ENCODE data around the gene GYPC.
"Not testable (repeated sequence)": the region's sequence is repeated elsewhere in the genome, so short reads cannot be mapped to it uniquely, and the experiment has no call there.

Gene GYPC

DNA sequence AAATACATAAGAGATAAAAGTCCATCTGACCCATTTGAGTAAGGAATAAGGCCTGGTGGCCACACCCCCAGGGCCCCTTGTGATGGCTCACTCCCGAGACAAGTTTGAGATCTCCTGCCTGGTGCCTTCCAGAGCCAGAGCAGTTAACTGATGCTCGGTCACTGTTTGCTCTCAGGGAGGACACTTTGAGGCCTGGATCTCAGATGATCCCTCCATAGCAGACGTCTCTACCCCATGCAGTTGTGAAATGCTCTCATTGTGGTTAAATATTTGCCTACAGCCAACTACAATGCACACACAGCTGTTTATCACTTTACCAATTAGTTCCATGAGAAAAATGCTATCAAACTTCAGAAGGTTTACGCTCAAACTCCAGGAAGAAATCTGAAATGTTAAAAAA is 12.3 kb downstream of the GYPC start:
- in situ Hi-C loops (cut with MboI; ENCODE audit: low sequenced_read_pairs) = no loop called here

DNA sequence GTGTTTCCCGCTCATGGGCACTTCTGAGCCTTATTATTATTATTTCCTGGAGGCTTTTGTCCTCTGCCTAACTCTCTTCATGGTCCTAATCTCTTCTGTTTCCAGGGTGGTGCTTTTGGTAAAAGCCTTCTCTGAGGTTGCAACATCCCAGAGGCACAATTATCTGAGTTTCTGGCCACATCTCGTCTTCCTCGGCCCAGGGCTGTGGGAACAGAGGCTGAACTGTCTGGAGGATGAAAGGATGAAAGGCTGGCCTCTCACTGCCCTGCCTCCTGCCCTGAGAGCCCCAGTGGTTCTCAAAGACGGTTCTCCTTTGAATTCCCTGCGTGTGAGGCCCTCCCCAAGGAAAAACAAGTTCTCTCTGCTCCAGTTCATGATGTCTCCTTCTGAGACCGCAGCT is 13.8 kb downstream of the GYPC start:
- in situ Hi-C loops (cut with MboI; ENCODE audit: low sequenced_read_pairs) = no loop called here

- in situ Hi-C loops (cut with MboI; ENCODE audit: low sequenced_read_pairs) = no loop called here
These were observed 15.5 kb downstream of the GYPC start for GRCh38 chr2:126671488-126671887.

DNA sequence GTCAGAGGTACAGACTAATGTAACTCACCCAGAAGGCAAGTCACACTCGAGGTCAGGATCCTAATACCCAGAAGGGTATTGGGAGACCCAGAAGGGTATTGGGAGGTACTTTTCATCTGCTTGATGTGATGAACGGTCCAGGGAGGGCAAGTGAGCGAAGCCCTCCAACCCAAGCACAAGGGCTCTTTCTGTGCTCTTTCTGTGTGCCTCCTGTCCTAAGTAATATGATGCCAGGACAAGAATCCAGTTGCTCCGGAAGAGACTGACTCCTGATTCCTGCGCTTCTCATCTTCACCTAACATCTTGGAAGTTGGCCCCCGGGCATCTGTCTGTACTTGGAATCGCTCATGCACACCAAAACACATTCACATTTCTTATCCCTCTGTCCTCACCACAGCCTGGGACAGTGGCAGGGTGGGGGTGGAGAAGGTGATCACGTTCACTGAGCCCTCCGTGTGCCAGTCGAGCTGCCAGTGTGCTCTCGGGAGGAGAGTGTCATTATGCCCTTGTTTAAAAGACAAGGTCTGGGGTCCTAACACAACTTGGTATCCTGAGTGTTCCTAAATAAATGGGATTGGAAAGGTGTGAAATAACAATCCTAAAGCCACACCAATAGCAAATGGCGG is 17.1 kb downstream of the GYPC start:
- in situ Hi-C loops (cut with MboI; ENCODE audit: low sequenced_read_pairs) = no loop called here

GRCh38 chr2:126674075-126674744 is 18.3 kb downstream of the GYPC start:
- in situ Hi-C loops (cut with MboI; ENCODE audit: low sequenced_read_pairs) = no loop called here

DNA sequence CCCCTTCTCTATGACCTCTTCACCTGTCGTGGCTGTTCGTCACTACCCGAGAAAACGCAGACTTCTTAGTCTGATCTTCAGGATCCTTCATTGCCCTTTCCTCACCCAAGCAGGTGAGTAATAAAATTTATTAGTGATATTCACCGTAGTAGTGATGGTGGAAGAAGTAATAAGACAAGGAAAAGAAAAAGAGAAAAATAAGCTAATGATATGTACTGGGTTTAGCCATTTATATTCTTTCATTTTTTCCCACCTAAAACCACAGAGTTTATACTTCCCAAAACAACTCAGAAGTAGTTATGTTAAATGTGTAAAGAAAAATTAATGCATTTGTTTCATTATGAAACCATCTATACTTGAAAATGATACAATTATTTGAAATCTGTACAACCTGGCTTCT is 19.7 kb downstream of the GYPC start:
- in situ Hi-C loops (cut with MboI; ENCODE audit: low sequenced_read_pairs) = no loop called here

GRCh38 chr2:126676221-126677175 is 20.5 kb downstream of the GYPC start:
- in situ Hi-C loops (cut with MboI; ENCODE audit: low sequenced_read_pairs) = no loop called here

DNA sequence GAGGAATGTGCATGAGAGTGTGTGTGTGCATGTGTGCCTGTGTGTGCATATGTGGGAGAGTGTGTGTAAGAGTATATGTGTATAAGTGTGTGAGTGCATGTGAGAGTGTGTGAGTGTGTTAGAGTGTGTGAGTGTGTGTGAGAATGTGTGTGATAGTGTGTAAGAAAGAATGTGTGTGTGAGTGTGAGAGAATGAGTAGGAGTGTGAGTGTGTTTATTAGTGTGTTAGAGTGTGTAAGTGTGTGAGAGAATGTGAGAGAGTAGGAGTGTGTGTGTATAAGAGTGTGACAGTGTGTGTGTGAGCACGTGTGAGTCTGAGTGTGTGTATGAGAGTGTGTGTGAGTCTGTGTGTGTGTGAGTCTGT is 21.2 kb downstream of the GYPC start:
- in situ Hi-C loops (cut with MboI; ENCODE audit: low sequenced_read_pairs) = no loop called here

GRCh38 chr2:126678269-126679065 is 22.5 kb downstream of the GYPC start:
- in situ Hi-C loops (cut with MboI; ENCODE audit: low sequenced_read_pairs) = no loop called here

- in situ Hi-C loops (cut with MboI; ENCODE audit: low sequenced_read_pairs) = no loop called here
These were observed 23.2 kb downstream of the GYPC start for GRCh38 chr2:126679094-126679713.

- in situ Hi-C loops (cut with MboI; ENCODE audit: low sequenced_read_pairs) = no loop called here
These were observed 25.5 kb downstream of the GYPC start for GRCh38 chr2:126681505-126681904.

GRCh38 chr2:126685629-126686028 is 29.7 kb downstream of the GYPC start:
- in situ Hi-C loops (cut with MboI; ENCODE audit: low sequenced_read_pairs) = no loop called here

GRCh38 chr2:126686286-126686685 is 30.3 kb downstream of the GYPC start:
- in situ Hi-C loops (cut with MboI; ENCODE audit: low sequenced_read_pairs) = no loop called here

- in situ Hi-C loops (cut with MboI; ENCODE audit: low sequenced_read_pairs) = no loop called here
These were observed 31.0 kb downstream of the GYPC start for GRCh38 chr2:126686841-126687485.

DNA sequence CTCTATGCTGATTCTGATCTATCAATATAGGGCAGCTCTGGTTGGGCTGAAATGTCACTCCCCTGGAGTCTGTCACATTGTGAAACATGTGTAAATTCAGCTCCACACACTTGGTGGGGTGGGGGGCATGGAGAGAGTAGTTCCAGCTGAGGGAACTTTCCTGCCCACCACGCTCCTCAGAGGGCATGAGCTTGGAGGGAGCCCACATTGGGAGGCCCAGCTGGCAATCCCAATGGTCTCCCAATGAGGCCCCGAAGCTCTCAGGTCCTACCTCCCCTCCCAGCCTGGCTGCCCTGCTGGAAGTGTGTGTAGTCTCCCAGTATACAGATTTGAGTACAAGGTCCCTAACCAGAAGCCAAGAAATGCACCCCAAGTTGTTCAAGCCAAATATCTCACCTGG is 31.5 kb downstream of the GYPC start:
- in situ Hi-C loops (cut with MboI; ENCODE audit: low sequenced_read_pairs) = no loop called here

DNA sequence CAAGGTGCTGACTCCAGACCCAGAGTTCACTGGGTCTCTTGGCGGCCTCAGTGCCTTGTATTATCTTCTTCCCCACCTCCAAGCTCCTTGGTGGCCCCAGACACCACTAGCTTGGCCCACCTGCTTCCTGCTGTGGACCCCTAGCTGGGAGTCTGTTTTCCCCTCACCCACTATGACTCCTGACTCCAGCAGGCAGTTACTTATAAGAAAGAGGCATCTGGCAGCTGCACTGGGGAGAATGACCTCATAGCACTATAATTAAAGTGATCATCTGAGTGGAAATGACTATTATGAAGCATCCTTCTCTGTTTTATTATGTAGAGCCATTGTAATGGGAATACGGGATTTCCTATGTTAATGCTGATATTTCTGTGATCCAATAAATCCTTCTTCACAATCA is 32.6 kb downstream of the GYPC start:
- in situ Hi-C loops (cut with MboI; ENCODE audit: low sequenced_read_pairs) = not testable (repeated sequence)

GRCh38 chr2:126692241-126692640 is 36.3 kb downstream of the GYPC start:
- in situ Hi-C loops (cut with MboI; ENCODE audit: low sequenced_read_pairs) = not testable (repeated sequence)

- in situ Hi-C loops (cut with MboI; ENCODE audit: low sequenced_read_pairs) = not testable (repeated sequence)
These were observed 37.1 kb downstream of the GYPC start for GRCh38 chr2:126692934-126693592.
